NCI-H1092 treated with DMSO at 0.1 percent for 48 hours (cell line): ENCODE data around the gene TSC22D1.

ENCODE experiments used
- DNase-seq: peaks from one replicate; lab custom pipeline; 2025; lab: John Stamatoyannopoulos, UW

TSC22D1 gene

GRCh38 chr13:44404261-44405132 lies 171.6 kb downstream of the TSC22D1 start:
- DNase-seq: peak; percentile 54

- DNase-seq: peak; percentile 23
These were observed 172.6 kb downstream of the TSC22D1 start for GRCh38 chr13:44403461-44404056.

GRCh38 chr13:44402899-44403445 lies 173.2 kb downstream of the TSC22D1 start:
- no peak for DNase-seq

- DNase-seq: no peak
These were observed 174.6 kb downstream of the TSC22D1 start for GRCh38 chr13:44401577-44401976.

GRCh38 chr13:44400736-44401135 lies 175.4 kb downstream of the TSC22D1 start:
- DNase-seq: no peak

GRCh38 chr13:44399074-44399473 lies 177.1 kb downstream of the TSC22D1 start:
- DNase-seq: peak; percentile 37

- DNase-seq: no peak
These were observed 177.5 kb downstream of the TSC22D1 start for GRCh38 chr13:44398606-44399005.

- no peak for DNase-seq
These were observed 178.3 kb downstream of the TSC22D1 start for GRCh38 chr13:44397766-44398223.

GRCh38 chr13:44396701-44397580 lies 179.2 kb downstream of the TSC22D1 start:
- DNase-seq: no peak

- no peak for DNase-seq
These were observed 180.0 kb downstream of the TSC22D1 start for GRCh38 chr13:44395976-44396694.

GRCh38 chr13:44394658-44395057 lies 181.5 kb downstream of the TSC22D1 start:
- no peak for DNase-seq

GRCh38 chr13:44393391-44393790 lies 182.7 kb downstream of the TSC22D1 start:
- no peak for DNase-seq

- DNase-seq: no peak
These were observed 186.3 kb downstream of the TSC22D1 start for GRCh38 chr13:44389876-44390275.

GRCh38 chr13:44389060-44389666 lies 187.0 kb downstream of the TSC22D1 start:
- no peak for DNase-seq

- no peak for DNase-seq
These were observed 187.6 kb downstream of the TSC22D1 start for GRCh38 chr13:44388427-44389059.

- no peak for DNase-seq
These were observed 189.1 kb downstream of the TSC22D1 start for GRCh38 chr13:44386913-44387556.

GRCh38 chr13:44385847-44386246 lies 190.3 kb downstream of the TSC22D1 start:
- DNase-seq: no peak

- no peak for DNase-seq
These were observed 190.7 kb downstream of the TSC22D1 start for GRCh38 chr13:44385401-44385800.

GRCh38 chr13:44384778-44385177 lies 191.4 kb downstream of the TSC22D1 start:
- DNase-seq: no peak

GRCh38 chr13:44383945-44384344 lies 192.2 kb downstream of the TSC22D1 start:
- no peak for DNase-seq
